HG03520 (cell line): Measurements from ENCODE around the gene C1orf167.
A peak's percentile ranks its signal among the peaks of the same experiment; 100 is the strongest.
"Not testable (repeated sequence)": the region's sequence is repeated elsewhere in the genome, so short reads cannot be mapped to it uniquely, and the experiment has no call there.

Experiments
- ATAC-seq: cut with Tn5 transposase; IDR thresholded peaks from one replicate; pipeline ENCODE4 v1.9.1; 2021; ENCODE audit warnings: mild to moderate bottlenecking, moderate library complexity; ENCODE audit not compliant: unreplicated experiment

Gene C1orf167

GRCh38 chr1:11797525-11798216 is 35.7 kb downstream of the C1orf167 start:
- no peak for ATAC-seq

- ATAC-seq = no peak
These were observed 37.1 kb downstream of the C1orf167 start for GRCh38 chr1:11799099-11799498.

GRCh38 chr1:11799896-11800295 is 37.9 kb downstream of the C1orf167 start:
- ATAC-seq = no peak

- no peak for ATAC-seq
These were observed 38.4 kb downstream of the C1orf167 start for GRCh38 chr1:11800391-11800755.

- ATAC-seq = no peak
These were observed 38.9 kb downstream of the C1orf167 start for GRCh38 chr1:11800756-11801433.

GRCh38 chr1:11802616-11802972 is 40.6 kb downstream of the C1orf167 start:
- no peak for ATAC-seq

- no peak for ATAC-seq
These were observed 41.2 kb downstream of the C1orf167 start for GRCh38 chr1:11802973-11803885.

GRCh38 chr1:11803924-11804665 is 42.1 kb downstream of the C1orf167 start:
- not testable (repeated sequence) for ATAC-seq

- ATAC-seq = no peak
These were observed 42.9 kb downstream of the C1orf167 start for GRCh38 chr1:11804666-11805421.

GRCh38 chr1:11805422-11806306 is 43.7 kb downstream of the C1orf167 start, which contains the start of the genes CLCN6 and MTHFR:
CLCN6 (plus strand) TSS chr1:11806191; CDS start chr1:11806263, 72 bp downstream.
MTHFR (minus strand) TSS chr1:11805964; CDS start chr1:11803116, 2,848 bp downstream.
- ATAC-seq = peak; percentile 83

GRCh38 chr1:11806307-11806936 is 44.4 kb downstream of the C1orf167 start:
- ATAC-seq = peak; percentile 29

- ATAC-seq = no peak
These were observed 45.1 kb downstream of the C1orf167 start for GRCh38 chr1:11807133-11807532.

GRCh38 chr1:11813021-11813420 is 51.0 kb downstream of the C1orf167 start:
- ATAC-seq = no peak

- ATAC-seq = no peak
These were observed 55.2 kb downstream of the C1orf167 start for GRCh38 chr1:11817192-11817591.

- no peak for ATAC-seq
These were observed 60.1 kb downstream of the C1orf167 start for GRCh38 chr1:11822091-11822490.

GRCh38 chr1:11823366-11824137 is 61.6 kb downstream of the C1orf167 start:
- ATAC-seq = no peak

GRCh38 chr1:11825131-11825530 is 63.1 kb downstream of the C1orf167 start:
- no peak for ATAC-seq

GRCh38 chr1:11826946-11827345 is 65.0 kb downstream of the C1orf167 start:
- no peak for ATAC-seq
